Measurements from ENCODE around the gene CD180. TPM values are rescaled to one million over a fixed set of nuclear protein-coding genes. Genes with fewer than 3 reads are reported as not detected.
A peak's percentile ranks its signal among the peaks of the same experiment; 100 is the strongest.

The CD180 gene
- total RNA-seq, 1 donor = 0.54 TPM

- no peak for DNase-seq (ENCODE audit: low read depth in 2 of 3, low spot score in 2 of 3)
Observed at GRCh38 chr5:67163863-67164595, 32.6 kb downstream of the CD180 start.

GRCh38 chr5:67163231-67163756 is 33.3 kb downstream of the CD180 start:
- DNase-seq (ENCODE audit: low read depth in 2 of 3, low spot score in 2 of 3) = no peak

GRCh38 chr5:67161767-67162166 is 34.8 kb downstream of the CD180 start:
- DNase-seq (ENCODE audit: low read depth in 2 of 3, low spot score in 2 of 3) = no peak

GRCh38 chr5:67160985-67161384 is 35.6 kb downstream of the CD180 start:
- no peak for DNase-seq (ENCODE audit: low read depth in 2 of 3, low spot score in 2 of 3)

- no peak for DNase-seq (ENCODE audit: low read depth in 2 of 3, low spot score in 2 of 3)
Observed at GRCh38 chr5:67160272-67160671, 36.3 kb downstream of the CD180 start.

- DNase-seq (ENCODE audit: low read depth in 2 of 3, low spot score in 2 of 3) = peak; percentile 30 to 60 (median 32)
Observed at GRCh38 chr5:67156976-67157583, 39.5 kb downstream of the CD180 start.

GRCh38 chr5:67154556-67155206 is 41.9 kb downstream of the CD180 start:
- no peak for DNase-seq (ENCODE audit: low read depth in 2 of 3, low spot score in 2 of 3)

GRCh38 chr5:67153292-67153691 is 43.3 kb downstream of the CD180 start:
- DNase-seq (ENCODE audit: low read depth in 2 of 3, low spot score in 2 of 3) = no peak

GRCh38 chr5:67152400-67152799 is 44.2 kb downstream of the CD180 start:
- no peak for DNase-seq (ENCODE audit: low read depth in 2 of 3, low spot score in 2 of 3)

- DNase-seq (ENCODE audit: low read depth in 2 of 3, low spot score in 2 of 3) = no peak
Observed at GRCh38 chr5:67149951-67150523, 46.6 kb downstream of the CD180 start.

- DNase-seq (ENCODE audit: low read depth in 2 of 3, low spot score in 2 of 3) = no peak
Observed at GRCh38 chr5:67149057-67149950, 47.3 kb downstream of the CD180 start.

GRCh38 chr5:67147760-67148159 is 48.8 kb downstream of the CD180 start:
- no peak for DNase-seq (ENCODE audit: low read depth in 2 of 3, low spot score in 2 of 3)

GRCh38 chr5:67146981-67147380 is 49.6 kb downstream of the CD180 start:
- no peak for DNase-seq (ENCODE audit: low read depth in 2 of 3, low spot score in 2 of 3)

- no peak for DNase-seq (ENCODE audit: low read depth in 2 of 3, low spot score in 2 of 3)
Observed at GRCh38 chr5:67146574-67146973, 50.0 kb downstream of the CD180 start.

GRCh38 chr5:67144183-67144639 is 52.4 kb downstream of the CD180 start:
- DNase-seq (ENCODE audit: low read depth in 2 of 3, low spot score in 2 of 3) = no peak

GRCh38 chr5:67143549-67143948 is 53.0 kb downstream of the CD180 start:
- DNase-seq (ENCODE audit: low read depth in 2 of 3, low spot score in 2 of 3) = no peak

GRCh38 chr5:67142816-67143215 is 53.8 kb downstream of the CD180 start:
- DNase-seq (ENCODE audit: low read depth in 2 of 3, low spot score in 2 of 3) = no peak

- DNase-seq (ENCODE audit: low read depth in 2 of 3, low spot score in 2 of 3) = peak in 1 of 3 donors; percentile 6
Observed at GRCh38 chr5:67141644-67142043, 55.0 kb downstream of the CD180 start.

- DNase-seq (ENCODE audit: low read depth in 2 of 3, low spot score in 2 of 3) = no peak
Observed at GRCh38 chr5:67140413-67140812, 56.2 kb downstream of the CD180 start.

- DNase-seq (ENCODE audit: low read depth in 2 of 3, low spot score in 2 of 3) = no peak
Observed at GRCh38 chr5:67139030-67139429, 57.6 kb downstream of the CD180 start.

All from hematopoietic multipotent progenitor cell (in vitro differentiated cells).